ENCODE measurements around the gene INA. TPM values are rescaled to one million over a fixed set of nuclear protein-coding genes. Genes with fewer than 3 reads are reported as not detected.
"Not testable (repeated sequence)": the region's sequence is repeated elsewhere in the genome, so short reads cannot be mapped to it uniquely, and the experiment has no call there.

Gene INA
- not detected for total RNA-seq

- ATAC-seq (no peak), DNase-seq (ENCODE audit: low spot score) (no peak)
- intact Hi-C loops (cut with DNase I): no loop called here
Observed at GRCh38 chr10:103276896-103277712, at the start of gene INA. Gene INA, plus strand, starts transcription at chr10:103277138. Its CDS starts 74 bp downstream, at chr10:103277212.

GRCh38 chr10:103227416-103227815, 49.5 kb upstream of the INA start:
- intact Hi-C loops (cut with DNase I): no loop called here
- no peak for DNase-seq (ENCODE audit: low spot score)
- no peak for ATAC-seq

- intact Hi-C loops (cut with DNase I): no loop called here
- DNase-seq (ENCODE audit: low spot score) (no peak), ATAC-seq (peak; percentile 26)
Observed at GRCh38 chr10:103231047-103231551, 45.8 kb upstream of the INA start.

- ATAC-seq (no peak), DNase-seq (ENCODE audit: low spot score) (no peak)
- intact Hi-C loops (cut with DNase I): no loop called here
Observed at GRCh38 chr10:103232131-103232673, 44.7 kb upstream of the INA start.

GRCh38 chr10:103232772-103233488, 44.0 kb upstream of the INA start:
- DNase-seq (ENCODE audit: low spot score) (no peak), ATAC-seq (no peak)
- intact Hi-C loops (cut with DNase I): no loop called here

GRCh38 chr10:103235775-103236174, 41.2 kb upstream of the INA start:
- ATAC-seq (no peak), DNase-seq (ENCODE audit: low spot score) (no peak)
- intact Hi-C loops (cut with DNase I): no loop called here

GRCh38 chr10:103238506-103239252, 38.3 kb upstream of the INA start:
- intact Hi-C loops (cut with DNase I): no loop called here
- ATAC-seq (peak; percentile 87), DNase-seq (ENCODE audit: low spot score) (peak; percentile 58)

- intact Hi-C loops (cut with DNase I): no loop called here
- peak; percentile 18 for ATAC-seq
- DNase-seq (ENCODE audit: low spot score): no peak
Observed at GRCh38 chr10:103241262-103242011, 35.5 kb upstream of the INA start.

GRCh38 chr10:103244666-103245271, 32.2 kb upstream of the INA start:
- intact Hi-C loops (cut with DNase I): loop anchor here (5.0 kb wide), 1 partner anchor 327 kb away; the partner anchor contains the start of gene CNNM2
- ATAC-seq: peak; percentile 95
- DNase-seq (ENCODE audit: low spot score): peak; percentile 84

GRCh38 chr10:103245587-103245986, 31.4 kb upstream of the INA start, which contains the start of gene RPEL1:
Gene RPEL1, plus strand, starts transcription at chr10:103245887. Its CDS starts 110 bp downstream, at chr10:103245997.
- ATAC-seq: not testable (repeated sequence)
- intact Hi-C loops (cut with DNase I): loop anchor here (5.0 kb wide), 1 partner anchor 328 kb away; the partner anchor contains the start of gene CNNM2

GRCh38 chr10:103246324-103246723, 30.6 kb upstream of the INA start:
- no peak for ATAC-seq
- intact Hi-C loops (cut with DNase I): loop anchor here (5.0 kb wide), 1 partner anchor 329 kb away; the partner anchor contains the start of gene CNNM2
- no peak for DNase-seq (ENCODE audit: low spot score)

More at GRCh38 chr10:103245587-103245986, 31.4 kb upstream of the INA start, which contains the start of gene RPEL1:
- DNase-seq (ENCODE audit: low spot score): not testable (repeated sequence)

GRCh38 chr10:103254113-103254512, 22.8 kb upstream of the INA start:
- ATAC-seq: no peak
- intact Hi-C loops (cut with DNase I): no loop called here
- DNase-seq (ENCODE audit: low spot score): no peak

- ATAC-seq (no peak), DNase-seq (ENCODE audit: low spot score) (no peak)
- intact Hi-C loops (cut with DNase I): no loop called here
Observed at GRCh38 chr10:103254538-103255325, 22.2 kb upstream of the INA start.

- intact Hi-C loops (cut with DNase I): no loop called here
- no peak for ATAC-seq
- no peak for DNase-seq (ENCODE audit: low spot score)
Observed at GRCh38 chr10:103256613-103257012, 20.3 kb upstream of the INA start.

GRCh38 chr10:103257812-103258211, 19.1 kb upstream of the INA start:
- ATAC-seq: no peak
- DNase-seq (ENCODE audit: low spot score): no peak
- intact Hi-C loops (cut with DNase I): no loop called here

GRCh38 chr10:103258928-103259327, 18.0 kb upstream of the INA start:
- intact Hi-C loops (cut with DNase I); ATAC-seq; DNase-seq (ENCODE audit: low spot score): not testable (repeated sequence)

- DNase-seq (ENCODE audit: low spot score) (no peak), ATAC-seq (no peak)
- intact Hi-C loops (cut with DNase I): no loop called here
Observed at GRCh38 chr10:103259989-103260388, 16.9 kb upstream of the INA start.

Measured in sciatic nerve (tissue), 2 donors.